Right forelimb (tissue), 1 donor: ENCODE measurements around the gene GJB6.

Experiments used
- DNase-seq: peaks from one replicate; pipeline ENCODE4 v3.0.0-alpha.2; 2018

The GJB6 gene

GRCh38 chr13:20185366-20186056 is 46.6 kb downstream of the GJB6 start:
- DNase-seq = no peak

- DNase-seq = no peak
Measured at GRCh38 chr13:20182231-20182846, 49.8 kb downstream of the GJB6 start.

- DNase-seq = no peak
Measured at GRCh38 chr13:20181188-20181587, 50.9 kb downstream of the GJB6 start.

GRCh38 chr13:20178156-20178555 is 54.0 kb downstream of the GJB6 start:
- DNase-seq = no peak

- no peak for DNase-seq
Measured at GRCh38 chr13:20177049-20177831, 54.9 kb downstream of the GJB6 start.

GRCh38 chr13:20175907-20176652 is 56.0 kb downstream of the GJB6 start:
- DNase-seq = no peak

- DNase-seq = no peak
Measured at GRCh38 chr13:20175406-20175794, 56.7 kb downstream of the GJB6 start.

GRCh38 chr13:20174656-20175405 is 57.3 kb downstream of the GJB6 start:
- DNase-seq = no peak

GRCh38 chr13:20173116-20173746 is 58.9 kb downstream of the GJB6 start:
- DNase-seq = no peak
